Pons (tissue), 1 donor: ENCODE measurements around the gene ZER1.
"Not testable (repeated sequence)": the region's sequence is repeated elsewhere in the genome, so short reads cannot be mapped to it uniquely, and the experiment has no call there.

Source experiments
- DNase-seq: peaks from one replicate; pipeline ENCODE4 v3.0.0-alpha.2; 2016; ENCODE audit warnings: low spot score

The ZER1 gene

GRCh38 chr9:128787659-128788058, 15.9 kb upstream of the ZER1 start:
- DNase-seq, result peak; percentile 19

- peak; percentile 59 for DNase-seq
These were observed 15.2 kb upstream of the ZER1 start, which contains the start of gene TBC1D13 for GRCh38 chr9:128786681-128787601. Gene TBC1D13, plus strand, starts transcription at chr9:128787253. Its CDS starts 101 bp downstream, at chr9:128787354.

DNA sequence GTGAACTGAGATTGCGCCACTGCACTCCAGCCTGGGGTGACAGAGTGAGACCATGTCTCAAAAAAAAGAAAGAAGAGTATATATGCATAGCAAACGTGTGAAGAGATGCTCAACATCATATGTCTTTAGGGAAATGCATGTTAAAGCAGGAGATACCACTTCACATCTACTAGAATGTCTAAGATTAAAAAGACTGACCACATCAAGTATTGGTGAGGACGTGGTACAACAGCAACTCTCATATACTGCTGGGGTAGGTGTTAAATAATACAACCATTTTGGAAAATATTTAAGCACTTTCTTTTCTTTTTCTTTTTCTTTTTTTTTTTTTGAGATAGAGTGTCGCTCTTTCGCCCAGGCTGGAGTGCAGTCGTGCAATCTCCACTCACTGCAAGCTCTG, 13.7 kb upstream of the ZER1 start:
- no peak for DNase-seq

- DNase-seq, result no peak
These were observed 10.9 kb upstream of the ZER1 start for GRCh38 chr9:128782669-128783068.

DNA sequence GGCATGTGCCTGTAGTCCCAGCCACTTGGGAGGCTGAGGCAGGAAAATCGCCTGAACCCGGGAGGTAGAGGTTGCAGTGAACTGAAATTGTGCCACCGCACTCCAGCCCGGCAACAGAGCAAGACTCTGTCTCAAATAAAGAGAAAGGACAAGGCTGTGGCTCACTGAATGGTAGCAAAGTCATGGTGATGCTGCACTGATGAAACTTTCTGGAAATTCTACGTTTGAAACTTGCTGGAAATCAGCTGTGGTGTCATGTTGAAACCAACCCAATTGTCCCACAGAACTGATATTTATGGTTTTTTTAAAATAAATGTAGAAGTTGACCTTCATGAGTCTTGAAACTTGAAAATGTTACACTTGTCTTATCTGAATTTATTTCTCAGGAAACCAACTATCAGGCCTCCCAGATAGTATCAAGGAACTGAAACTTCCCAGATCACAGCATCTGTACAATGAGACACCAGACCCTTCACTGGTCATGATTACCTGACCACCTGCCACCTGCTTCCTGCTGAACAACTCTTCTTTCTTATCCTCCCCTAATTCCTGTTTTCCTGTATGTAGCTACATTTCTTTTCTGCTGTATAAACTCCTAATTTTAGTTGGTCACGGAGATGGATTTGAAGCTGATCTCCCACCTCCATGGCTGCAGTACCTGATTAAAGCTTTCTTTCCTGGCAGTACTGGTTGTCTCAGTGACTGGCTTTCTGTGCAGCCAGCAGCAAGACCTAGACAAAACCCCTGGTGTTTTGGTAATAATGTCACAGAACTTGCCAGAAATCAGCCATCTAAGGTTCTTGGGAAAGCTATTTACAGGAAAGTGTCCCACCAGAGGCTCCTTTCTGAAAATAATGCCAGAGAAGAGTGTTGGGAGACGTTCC, 9.7 kb upstream of the ZER1 start:
- no peak for DNase-seq

- DNase-seq, result not testable (repeated sequence)
These were observed 8.4 kb upstream of the ZER1 start for GRCh38 chr9:128780093-128780492.

DNA sequence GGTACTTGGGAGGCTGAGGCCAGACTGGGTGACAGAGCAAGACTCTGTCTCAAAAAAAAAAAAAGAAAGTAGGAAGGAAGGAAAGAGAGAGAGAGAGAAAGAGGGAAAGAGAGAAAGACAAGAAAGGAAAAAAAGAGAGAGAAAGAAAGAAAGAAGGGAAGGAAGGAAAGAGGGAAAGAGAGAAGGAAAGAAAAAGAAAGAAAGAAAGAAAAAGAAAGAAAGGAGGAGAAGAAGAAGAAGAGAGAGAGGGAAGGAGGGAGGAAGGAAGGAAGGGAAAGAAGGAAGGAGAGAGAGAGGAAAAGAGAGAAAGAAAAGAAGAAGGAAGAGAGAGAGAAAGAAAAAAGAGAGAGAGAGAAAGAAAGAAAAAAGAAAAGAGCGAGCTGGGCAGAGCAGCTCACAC, 3.1 kb upstream of the ZER1 start:
- no peak for DNase-seq

DNA sequence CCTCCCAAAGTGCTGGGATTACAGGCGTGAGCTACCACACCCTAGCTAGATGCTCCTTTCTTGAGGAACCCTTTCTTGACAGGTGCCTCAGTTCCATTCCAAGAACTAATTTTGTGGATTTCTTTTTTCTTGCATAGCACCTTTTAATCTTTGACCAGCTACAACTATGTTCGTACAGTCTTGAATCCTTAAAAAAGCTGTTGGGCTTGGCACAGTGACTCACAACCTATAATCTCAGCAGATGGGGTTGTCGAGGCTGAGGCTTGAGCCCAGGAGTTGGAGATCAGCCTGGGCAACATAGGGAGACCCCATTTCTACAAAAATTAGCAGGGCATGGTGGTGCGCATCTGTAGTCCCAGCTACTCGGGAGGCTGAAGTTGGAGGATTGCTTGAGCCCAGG, 1.3 kb upstream of the ZER1 start:
- DNase-seq, result no peak

DNA sequence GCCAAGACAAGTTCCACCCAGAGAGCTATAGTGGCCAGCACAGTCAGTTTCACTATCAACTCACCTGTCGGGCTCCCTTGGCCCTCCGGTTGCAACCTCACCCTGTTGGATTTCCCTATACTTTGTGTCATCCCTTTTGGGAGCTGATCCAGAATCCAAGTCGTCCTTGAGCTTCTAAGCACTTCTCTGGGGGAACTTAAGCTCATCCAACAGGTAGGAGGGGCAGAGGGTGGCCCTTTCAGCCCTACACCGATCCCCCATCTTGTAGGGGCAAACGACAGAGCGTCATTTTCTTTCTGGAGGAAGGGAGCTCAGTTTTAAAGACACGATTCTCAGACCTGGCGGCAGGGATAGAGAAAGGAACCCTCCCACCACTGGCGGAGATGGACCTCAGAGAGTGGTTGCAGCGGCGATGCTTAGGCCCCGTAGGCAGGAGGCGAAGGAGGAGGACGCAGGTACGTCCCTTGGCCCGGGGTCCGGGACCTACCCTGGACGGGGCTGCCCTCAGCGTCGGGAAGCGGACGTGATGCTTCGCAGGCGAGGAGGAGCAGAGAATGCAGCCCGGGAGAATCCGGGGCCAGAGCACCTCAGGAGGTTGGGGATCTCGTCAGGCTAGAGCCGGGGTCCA, 519 bp downstream of the ZER1 start:
- peak; percentile 20 for DNase-seq

DNA sequence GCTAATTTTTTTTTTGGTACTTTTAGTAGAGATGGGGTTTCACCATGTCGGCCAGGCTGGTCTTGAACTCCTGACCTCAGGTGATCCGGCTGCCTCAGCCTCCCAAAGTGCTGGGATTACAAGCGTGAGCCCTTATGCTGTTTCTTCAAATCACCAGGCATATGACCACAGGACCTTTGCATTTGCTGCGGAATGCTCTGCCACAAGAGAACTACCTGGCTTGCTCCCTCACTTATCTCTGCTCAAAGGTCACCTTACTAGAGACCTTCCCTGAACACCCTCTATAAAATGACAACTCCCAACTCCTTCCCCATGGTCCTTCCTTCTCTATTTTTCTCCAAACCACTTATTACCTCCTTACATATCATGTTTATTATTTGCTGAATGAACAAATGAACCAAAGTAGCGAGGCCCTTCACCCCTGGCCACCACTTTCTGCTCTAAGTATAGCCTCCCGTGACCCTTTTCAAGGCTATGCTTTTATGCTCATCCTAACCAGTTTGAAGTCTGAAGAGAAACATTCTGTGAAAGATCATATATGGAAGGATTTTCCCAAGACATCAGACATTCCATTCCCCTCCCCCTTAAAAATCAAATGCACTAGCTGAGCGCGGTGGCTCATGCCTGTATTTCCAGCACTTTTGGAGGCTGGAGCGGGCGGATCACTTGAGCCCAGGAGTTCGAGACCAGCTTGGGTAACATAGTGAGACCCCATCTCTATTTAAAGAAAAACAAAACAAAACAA, 1.3 kb downstream of the ZER1 start:
- no peak for DNase-seq

DNA sequence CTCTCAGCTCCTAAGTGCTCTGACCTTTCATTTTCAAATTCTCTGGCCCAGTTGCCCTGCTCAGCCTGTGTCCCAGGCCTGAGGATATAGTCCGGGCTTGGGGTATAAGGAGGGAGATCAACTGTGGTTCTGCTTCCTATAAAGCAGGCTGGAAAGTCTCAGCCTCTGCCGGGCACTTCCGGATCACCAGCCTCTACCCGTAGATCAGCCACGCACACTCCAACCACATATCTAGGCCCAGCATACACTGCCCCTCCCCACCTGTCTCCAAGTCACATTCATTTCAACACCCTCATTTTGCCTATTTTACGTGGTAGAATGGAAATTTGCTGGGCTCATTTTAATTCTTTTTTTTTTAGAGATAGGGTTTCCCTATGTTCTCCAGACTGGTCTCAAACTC, 3.1 kb downstream of the ZER1 start:
- no peak for DNase-seq

DNA sequence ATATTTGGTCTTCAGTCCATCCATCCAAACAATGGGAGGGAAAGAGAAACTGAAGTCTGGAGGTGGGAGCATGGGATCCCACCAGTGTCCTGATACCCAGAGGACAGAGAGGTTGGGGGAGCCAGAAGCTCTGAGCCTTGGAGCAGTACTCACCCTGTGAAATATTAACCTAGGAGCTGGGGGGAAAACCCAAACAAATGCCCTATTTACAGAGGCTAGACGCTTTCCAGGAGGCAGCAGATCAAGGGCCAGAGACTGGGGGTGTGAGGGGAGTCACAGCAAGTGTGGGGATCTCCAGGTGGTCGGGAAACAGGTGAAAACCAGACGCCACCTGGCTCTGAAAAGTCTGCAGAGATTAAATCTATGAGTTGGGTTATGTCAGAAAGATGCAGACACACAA, 6.2 kb downstream of the ZER1 start:
- no peak for DNase-seq

DNA sequence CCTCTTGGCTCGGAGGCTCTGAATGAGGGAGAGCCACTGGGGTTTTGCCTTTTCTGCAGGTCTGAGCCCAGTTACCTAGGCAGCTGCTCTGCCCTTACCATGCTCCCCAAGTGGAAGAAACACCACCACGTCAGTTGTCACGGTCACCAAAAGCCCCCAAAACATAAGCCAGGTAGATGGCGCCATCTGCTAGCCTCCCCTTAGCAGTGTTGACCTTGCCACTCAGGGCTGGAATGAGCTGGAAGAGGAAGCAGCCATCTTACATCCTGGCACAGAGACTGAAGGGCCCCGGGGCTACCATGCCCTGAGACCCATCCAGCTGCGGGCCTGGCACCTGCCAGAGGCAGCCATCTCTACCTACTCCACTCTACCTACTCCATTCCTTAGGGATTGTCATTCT, 7.4 kb downstream of the ZER1 start:
- DNase-seq, result no peak

- DNase-seq, result peak; percentile 13
These were observed 8.9 kb downstream of the ZER1 start for GRCh38 chr9:128762671-128763449.

GRCh38 chr9:128757602-128758001, 14.1 kb downstream of the ZER1 start:
- DNase-seq, result no peak

DNA sequence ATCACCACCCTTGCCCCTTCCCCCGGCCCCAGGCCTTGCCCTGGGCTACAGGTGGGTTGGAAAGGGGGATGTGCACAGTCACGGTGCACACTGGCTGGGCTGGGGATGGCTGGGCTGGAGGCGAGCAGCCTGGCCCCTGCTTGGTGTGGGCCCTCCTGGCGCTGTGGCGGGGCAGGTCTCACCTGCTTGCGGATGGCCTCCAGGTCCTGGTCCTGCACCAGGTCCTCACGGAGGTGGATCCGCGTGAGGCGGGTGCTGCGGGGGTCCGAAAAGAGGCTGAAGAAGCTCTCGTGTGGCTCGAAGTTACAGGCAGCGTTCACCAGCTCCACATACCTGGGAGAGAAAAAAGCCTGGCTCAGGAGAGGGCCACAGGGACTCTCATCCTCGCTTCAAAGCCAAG, 18.1 kb downstream of the ZER1 start:
- no peak for DNase-seq

DNA sequence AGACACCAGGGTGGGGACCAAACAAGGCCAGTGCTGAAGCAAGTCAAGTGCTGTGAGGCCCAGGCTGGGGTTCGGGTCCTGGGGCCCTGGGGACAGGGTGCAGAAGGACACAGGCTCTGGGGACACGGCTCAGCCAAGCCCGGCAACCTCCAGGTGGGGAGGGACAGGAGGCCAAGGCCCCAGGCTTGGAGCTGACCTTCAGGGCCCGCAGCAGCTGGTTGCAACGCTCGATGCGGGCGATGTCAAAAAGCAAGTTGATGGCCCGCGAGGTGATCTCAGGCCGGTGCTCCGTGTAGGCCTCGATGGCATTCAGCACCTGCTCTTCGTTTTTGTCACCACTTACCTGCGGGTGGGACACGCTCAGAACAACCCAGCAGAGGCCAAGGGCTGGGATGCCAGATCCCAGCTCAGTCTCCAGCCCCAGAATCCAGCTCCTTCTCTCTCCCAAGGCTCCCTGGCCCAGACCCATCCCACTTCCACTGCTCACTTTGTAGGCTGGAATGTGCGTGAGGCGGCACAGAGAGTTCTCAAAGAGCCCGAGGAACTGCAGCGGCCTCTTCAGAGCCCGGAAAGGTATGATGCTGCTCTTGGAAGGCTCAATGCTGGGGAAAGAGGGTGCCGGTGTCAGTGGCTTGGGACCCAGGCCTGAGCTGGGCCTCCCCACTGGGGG, 20.7 kb downstream of the ZER1 start:
- no peak for DNase-seq

- DNase-seq, result no peak
These were observed 24.5 kb downstream of the ZER1 start for GRCh38 chr9:128747241-128747640.

DNA sequence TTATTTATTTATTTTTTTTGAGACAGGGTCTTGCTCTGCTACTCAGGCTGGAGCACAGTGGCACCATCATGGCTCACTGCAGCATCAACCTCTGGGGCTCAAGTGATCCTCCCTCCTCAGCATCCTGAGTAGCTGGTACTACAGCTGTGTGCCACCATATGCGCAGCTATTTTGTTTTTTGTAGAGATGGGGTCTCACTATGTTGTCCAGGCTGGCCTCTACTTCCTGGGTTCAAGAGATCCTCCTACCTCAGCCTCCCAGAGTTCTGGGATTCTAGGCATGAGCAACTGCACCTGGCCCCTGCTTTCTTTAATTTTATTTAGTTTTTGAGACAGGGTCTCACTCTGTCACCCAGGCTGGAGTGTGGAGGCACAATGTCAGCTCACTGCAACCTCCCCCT, 28.3 kb downstream of the ZER1 start:
- no peak for DNase-seq

DNA sequence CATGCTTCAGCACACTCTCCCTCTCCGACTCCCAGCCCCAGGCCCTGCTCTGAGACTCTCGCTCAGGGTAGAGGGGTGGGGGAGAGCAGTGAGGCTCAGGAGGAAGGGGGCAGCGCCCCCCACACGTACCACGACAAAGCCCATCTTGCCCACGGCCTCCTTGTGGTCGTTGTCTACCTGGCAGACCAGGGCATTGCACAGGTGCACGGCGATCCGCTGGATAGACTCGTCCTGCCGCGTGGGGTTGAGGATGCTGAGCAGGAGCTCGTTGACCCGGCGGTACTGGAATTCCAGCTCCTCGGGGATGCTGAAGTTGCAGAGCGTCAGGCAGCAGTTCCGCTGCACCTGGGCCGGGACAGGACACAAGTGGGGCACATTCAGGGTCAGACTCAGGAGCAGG, 29.3 kb downstream of the ZER1 start:
- DNase-seq, result no peak
